ENCODE measurements around the gene ACSM6.

Gene ACSM6

GRCh38 chr10:95275726-95276366 is 81.8 kb downstream of the ACSM6 start:
- Histone ChIP-seq H3K36me3 (ENCODE audit: insufficient read depth, low read depth, low read length) (peaks cover 4% of the 10 kb centered on the region; the same call in 1 of the 2 replicates), H3K4me3 (ENCODE audit: low read length) (no peak overlapping the region), H3K9me3 (ENCODE audit: insufficient read depth, low read depth, low read length) (no peaks in the 10 kb centered on the region), H3K27me3 (ENCODE audit: insufficient read depth, low read length) (no peaks in the 10 kb centered on the region), H3K4me1 (ENCODE audit: insufficient read depth, low read length) (peaks cover 22% of the 10 kb centered on the region), H3K27ac (ENCODE audit: low read length) (no peak overlapping the region), H3K9ac (ENCODE audit: low read depth, low read length) (no peak overlapping the region)

- Histone ChIP-seq H3K9ac (ENCODE audit: low read depth, low read length) (no peak overlapping the region), H3K27ac (ENCODE audit: low read length) (no peak overlapping the region), H3K4me1 (ENCODE audit: insufficient read depth, low read length) (peaks cover 27% of the 10 kb centered on the region), H3K36me3 (ENCODE audit: insufficient read depth, low read depth, low read length) (peaks cover under 1% of the 10 kb centered on the region; the same call in 1 of the 2 replicates), H3K27me3 (ENCODE audit: insufficient read depth, low read length) (no peaks in the 10 kb centered on the region), H3K9me3 (ENCODE audit: insufficient read depth, low read depth, low read length) (no peaks in the 10 kb centered on the region), H3K4me3 (ENCODE audit: low read length) (no peak overlapping the region)
Measured at GRCh38 chr10:95276367-95277200, 82.5 kb downstream of the ACSM6 start.

- Histone ChIP-seq H3K27me3 (ENCODE audit: insufficient read depth, low read length) (no peaks in the 10 kb centered on the region), H3K9ac (ENCODE audit: low read depth, low read length) (no peak overlapping the region), H3K36me3 (ENCODE audit: insufficient read depth, low read depth, low read length) (no peaks in the 10 kb centered on the region), H3K4me3 (ENCODE audit: low read length) (no peak overlapping the region), H3K4me1 (ENCODE audit: insufficient read depth, low read length) (peaks cover 32% of the 10 kb centered on the region), H3K9me3 (ENCODE audit: insufficient read depth, low read depth, low read length) (no peaks in the 10 kb centered on the region), H3K27ac (ENCODE audit: low read length) (no peak overlapping the region)
Measured at GRCh38 chr10:95277201-95277570, 83.1 kb downstream of the ACSM6 start.

- Histone ChIP-seq H3K27me3 (ENCODE audit: insufficient read depth, low read length) (no peaks in the 10 kb centered on the region), H3K9me3 (ENCODE audit: insufficient read depth, low read depth, low read length) (no peaks in the 10 kb centered on the region), H3K36me3 (ENCODE audit: insufficient read depth, low read depth, low read length) (no peaks in the 10 kb centered on the region), H3K9ac (ENCODE audit: low read depth, low read length) (no peak overlapping the region), H3K27ac (ENCODE audit: low read length) (no peak overlapping the region), H3K4me1 (ENCODE audit: insufficient read depth, low read length) (peaks cover 34% of the 10 kb centered on the region), H3K4me3 (ENCODE audit: low read length) (no peak overlapping the region)
Measured at GRCh38 chr10:95277614-95278013, 83.6 kb downstream of the ACSM6 start.

Measured in iPS-20b (cell line).